ENCODE measurements around the gene MAP2K4.

DNA sequence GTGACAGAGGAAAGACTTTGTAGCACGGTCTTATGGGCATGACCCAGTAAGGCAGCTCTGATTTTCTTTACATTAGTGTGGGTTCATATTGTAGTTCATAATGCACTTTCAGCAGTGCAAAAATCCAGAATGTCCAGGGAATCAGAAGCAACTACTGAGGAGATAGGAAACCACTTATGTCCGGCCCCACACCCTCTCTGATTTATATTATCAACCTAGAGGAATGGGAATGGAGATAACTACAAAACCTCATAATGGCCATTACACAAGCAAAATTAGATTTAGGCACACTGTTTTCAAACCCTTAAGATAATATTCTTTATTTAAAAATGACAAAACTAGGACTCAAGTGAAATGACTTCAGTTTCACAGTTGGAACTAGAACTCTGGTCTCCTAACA, 7.9 kb downstream of the MAP2K4 start:
- no peak for TF ChIP-seq SMAD3 (CRISPR knock-in tag; IDR thresholded peaks at IDR 0.05; ENCODE audit: borderline replicate concordance)
- TF ChIP-seq, protein P1, sequence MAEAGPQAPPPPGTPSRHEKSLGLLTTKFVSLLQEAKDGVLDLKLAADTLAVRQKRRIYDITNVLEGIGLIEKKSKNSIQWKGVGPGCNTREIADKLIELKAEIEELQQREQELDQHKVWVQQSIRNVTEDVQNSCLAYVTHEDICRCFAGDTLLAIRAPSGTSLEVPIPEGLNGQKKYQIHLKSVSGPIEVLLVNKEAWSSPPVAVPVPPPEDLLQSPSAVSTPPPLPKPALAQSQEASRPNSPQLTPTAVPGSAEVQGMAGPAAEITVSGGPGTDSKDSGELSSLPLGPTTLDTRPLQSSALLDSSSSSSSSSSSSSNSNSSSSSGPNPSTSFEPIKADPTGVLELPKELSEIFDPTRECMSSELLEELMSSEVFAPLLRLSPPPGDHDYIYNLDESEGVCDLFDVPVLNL (CRISPR knock-in tag; IDR thresholded peaks at IDR 0.05; ENCODE audit: borderline replicate concordance, low read depth), result no peak
- TF ChIP-seq, protein P2, sequence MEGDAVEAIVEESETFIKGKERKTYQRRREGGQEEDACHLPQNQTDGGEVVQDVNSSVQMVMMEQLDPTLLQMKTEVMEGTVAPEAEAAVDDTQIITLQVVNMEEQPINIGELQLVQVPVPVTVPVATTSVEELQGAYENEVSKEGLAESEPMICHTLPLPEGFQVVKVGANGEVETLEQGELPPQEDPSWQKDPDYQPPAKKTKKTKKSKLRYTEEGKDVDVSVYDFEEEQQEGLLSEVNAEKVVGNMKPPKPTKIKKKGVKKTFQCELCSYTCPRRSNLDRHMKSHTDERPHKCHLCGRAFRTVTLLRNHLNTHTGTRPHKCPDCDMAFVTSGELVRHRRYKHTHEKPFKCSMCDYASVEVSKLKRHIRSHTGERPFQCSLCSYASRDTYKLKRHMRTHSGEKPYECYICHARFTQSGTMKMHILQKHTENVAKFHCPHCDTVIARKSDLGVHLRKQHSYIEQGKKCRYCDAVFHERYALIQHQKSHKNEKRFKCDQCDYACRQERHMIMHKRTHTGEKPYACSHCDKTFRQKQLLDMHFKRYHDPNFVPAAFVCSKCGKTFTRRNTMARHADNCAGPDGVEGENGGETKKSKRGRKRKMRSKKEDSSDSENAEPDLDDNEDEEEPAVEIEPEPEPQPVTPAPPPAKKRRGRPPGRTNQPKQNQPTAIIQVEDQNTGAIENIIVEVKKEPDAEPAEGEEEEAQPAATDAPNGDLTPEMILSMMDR (IDR thresholded peaks at IDR 0.05), result no peak
- TF ChIP-seq MXD4 (CRISPR knock-in tag; IDR thresholded peaks at IDR 0.05; ENCODE audit: borderline replicate concordance), result no peak
- no peak for TF ChIP-seq TEAD4 (CRISPR knock-in tag; IDR thresholded peaks at IDR 0.05)
- TF ChIP-seq ZNF121 (CRISPR knock-in tag; IDR thresholded peaks at IDR 0.05), result no peak
- no peak for TF ChIP-seq IRF2 (CRISPR knock-in tag; IDR thresholded peaks at IDR 0.05; ENCODE audit: borderline replicate concordance, low read depth)
- TF ChIP-seq CREM (CRISPR knock-in tag; IDR thresholded peaks at IDR 0.05), result no peak
- TF ChIP-seq CREB1 (CRISPR knock-in tag; IDR thresholded peaks at IDR 0.05), result no peak
- TF ChIP-seq, protein P3, sequence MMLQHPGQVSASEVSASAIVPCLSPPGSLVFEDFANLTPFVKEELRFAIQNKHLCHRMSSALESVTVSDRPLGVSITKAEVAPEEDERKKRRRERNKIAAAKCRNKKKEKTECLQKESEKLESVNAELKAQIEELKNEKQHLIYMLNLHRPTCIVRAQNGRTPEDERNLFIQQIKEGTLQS (CRISPR knock-in tag; conservative IDR thresholded peaks at IDR 0.05), result no peak
- TF ChIP-seq, protein P4, sequence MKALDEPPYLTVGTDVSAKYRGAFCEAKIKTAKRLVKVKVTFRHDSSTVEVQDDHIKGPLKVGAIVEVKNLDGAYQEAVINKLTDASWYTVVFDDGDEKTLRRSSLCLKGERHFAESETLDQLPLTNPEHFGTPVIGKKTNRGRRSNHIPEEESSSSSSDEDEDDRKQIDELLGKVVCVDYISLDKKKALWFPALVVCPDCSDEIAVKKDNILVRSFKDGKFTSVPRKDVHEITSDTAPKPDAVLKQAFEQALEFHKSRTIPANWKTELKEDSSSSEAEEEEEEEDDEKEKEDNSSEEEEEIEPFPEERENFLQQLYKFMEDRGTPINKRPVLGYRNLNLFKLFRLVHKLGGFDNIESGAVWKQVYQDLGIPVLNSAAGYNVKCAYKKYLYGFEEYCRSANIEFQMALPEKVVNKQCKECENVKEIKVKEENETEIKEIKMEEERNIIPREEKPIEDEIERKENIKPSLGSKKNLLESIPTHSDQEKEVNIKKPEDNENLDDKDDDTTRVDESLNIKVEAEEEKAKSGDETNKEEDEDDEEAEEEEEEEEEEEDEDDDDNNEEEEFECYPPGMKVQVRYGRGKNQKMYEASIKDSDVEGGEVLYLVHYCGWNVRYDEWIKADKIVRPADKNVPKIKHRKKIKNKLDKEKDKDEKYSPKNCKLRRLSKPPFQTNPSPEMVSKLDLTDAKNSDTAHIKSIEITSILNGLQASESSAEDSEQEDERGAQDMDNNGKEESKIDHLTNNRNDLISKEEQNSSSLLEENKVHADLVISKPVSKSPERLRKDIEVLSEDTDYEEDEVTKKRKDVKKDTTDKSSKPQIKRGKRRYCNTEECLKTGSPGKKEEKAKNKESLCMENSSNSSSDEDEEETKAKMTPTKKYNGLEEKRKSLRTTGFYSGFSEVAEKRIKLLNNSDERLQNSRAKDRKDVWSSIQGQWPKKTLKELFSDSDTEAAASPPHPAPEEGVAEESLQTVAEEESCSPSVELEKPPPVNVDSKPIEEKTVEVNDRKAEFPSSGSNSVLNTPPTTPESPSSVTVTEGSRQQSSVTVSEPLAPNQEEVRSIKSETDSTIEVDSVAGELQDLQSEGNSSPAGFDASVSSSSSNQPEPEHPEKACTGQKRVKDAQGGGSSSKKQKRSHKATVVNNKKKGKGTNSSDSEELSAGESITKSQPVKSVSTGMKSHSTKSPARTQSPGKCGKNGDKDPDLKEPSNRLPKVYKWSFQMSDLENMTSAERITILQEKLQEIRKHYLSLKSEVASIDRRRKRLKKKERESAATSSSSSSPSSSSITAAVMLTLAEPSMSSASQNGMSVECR (CRISPR knock-in tag; IDR thresholded peaks at IDR 0.05; ENCODE audit: borderline replicate concordance), result no peak
